ENCODE measurements around the gene TTLL3. TPM values are rescaled to one million over a fixed set of nuclear protein-coding genes. Genes with fewer than 3 reads are reported as not detected.

The TTLL3 gene
- total RNA-seq, 1 donor from 2014 or later: 45.7 TPM

GRCh38 chr3:9780910-9781309 lies 29.2 kb upstream of the TTLL3 start:
- H3K27me3 Mint-ChIP-seq (ENCODE audit: unreplicated experiment): peaks cover 2% of the 10 kb centered on the region
- peaks cover 4% of the 10 kb centered on the region for H3K4me1 Mint-ChIP-seq (ENCODE audit: low read depth, unreplicated experiment)
- H3K9me3 Mint-ChIP-seq (ENCODE audit: unreplicated experiment): no peaks in the 10 kb centered on the region
- no peak for TF ChIP-seq CTCF (IDR thresholded peaks at IDR 0.05; ENCODE audit: partially characterized antibody, unreplicated experiment)
- no peak overlapping the region for H3K27ac Mint-ChIP-seq (ENCODE audit: unreplicated experiment)
- DNase-seq: no peak
- H3K36me3 Mint-ChIP-seq (ENCODE audit: unreplicated experiment): no peaks in the 10 kb centered on the region
- no peak overlapping the region for H3K4me3 Mint-ChIP-seq (ENCODE audit: unreplicated experiment)

GRCh38 chr3:9781551-9781950 lies 28.5 kb upstream of the TTLL3 start:
- peaks cover 6% of the 10 kb centered on the region for H3K4me1 Mint-ChIP-seq (ENCODE audit: low read depth, unreplicated experiment)
- no peak overlapping the region for H3K4me3 Mint-ChIP-seq (ENCODE audit: unreplicated experiment)
- no peaks in the 10 kb centered on the region for H3K9me3 Mint-ChIP-seq (ENCODE audit: unreplicated experiment)
- H3K36me3 Mint-ChIP-seq (ENCODE audit: unreplicated experiment): no peaks in the 10 kb centered on the region
- peaks cover 1% of the 10 kb centered on the region for H3K27me3 Mint-ChIP-seq (ENCODE audit: unreplicated experiment)
- no peak overlapping the region for H3K27ac Mint-ChIP-seq (ENCODE audit: unreplicated experiment)
- no peak for TF ChIP-seq CTCF (IDR thresholded peaks at IDR 0.05; ENCODE audit: partially characterized antibody, unreplicated experiment)
- DNase-seq: no peak

- H3K27ac Mint-ChIP-seq (ENCODE audit: unreplicated experiment): no peak overlapping the region
- no peaks in the 10 kb centered on the region for H3K27me3 Mint-ChIP-seq (ENCODE audit: unreplicated experiment)
- H3K36me3 Mint-ChIP-seq (ENCODE audit: unreplicated experiment): no peaks in the 10 kb centered on the region
- H3K9me3 Mint-ChIP-seq (ENCODE audit: unreplicated experiment): no peaks in the 10 kb centered on the region
- H3K4me3 Mint-ChIP-seq (ENCODE audit: unreplicated experiment): no peak overlapping the region
- no peak for DNase-seq
- H3K4me1 Mint-ChIP-seq (ENCODE audit: low read depth, unreplicated experiment): peaks cover 6% of the 10 kb centered on the region
- no peak for TF ChIP-seq CTCF (IDR thresholded peaks at IDR 0.05; ENCODE audit: partially characterized antibody, unreplicated experiment)
Measured at GRCh38 chr3:9781978-9782603, 28.0 kb upstream of the TTLL3 start.

GRCh38 chr3:9782770-9783169 lies 27.3 kb upstream of the TTLL3 start:
- no peaks in the 10 kb centered on the region for H3K36me3 Mint-ChIP-seq (ENCODE audit: unreplicated experiment)
- no peak overlapping the region for H3K27ac Mint-ChIP-seq (ENCODE audit: unreplicated experiment)
- DNase-seq: no peak
- H3K4me3 Mint-ChIP-seq (ENCODE audit: unreplicated experiment): no peak overlapping the region
- H3K9me3 Mint-ChIP-seq (ENCODE audit: unreplicated experiment): no peaks in the 10 kb centered on the region
- H3K4me1 Mint-ChIP-seq (ENCODE audit: low read depth, unreplicated experiment): peaks cover 6% of the 10 kb centered on the region
- no peak for TF ChIP-seq CTCF (IDR thresholded peaks at IDR 0.05; ENCODE audit: partially characterized antibody, unreplicated experiment)
- no peaks in the 10 kb centered on the region for H3K27me3 Mint-ChIP-seq (ENCODE audit: unreplicated experiment)

- Mint-ChIP-seq H3K36me3 (ENCODE audit: unreplicated experiment) (no peaks in the 10 kb centered on the region), H3K27me3 (ENCODE audit: unreplicated experiment) (no peaks in the 10 kb centered on the region), H3K27ac (ENCODE audit: unreplicated experiment) (no peak overlapping the region), H3K4me3 (ENCODE audit: unreplicated experiment) (no peak overlapping the region), H3K9me3 (ENCODE audit: unreplicated experiment) (no peaks in the 10 kb centered on the region), H3K4me1 (ENCODE audit: low read depth, unreplicated experiment) (peaks cover 4% of the 10 kb centered on the region)
- no peak for TF ChIP-seq CTCF (IDR thresholded peaks at IDR 0.05; ENCODE audit: partially characterized antibody, unreplicated experiment)
- DNase-seq: no peak
Measured at GRCh38 chr3:9783954-9784353, 26.1 kb upstream of the TTLL3 start.

All from glutamatergic neuron (in vitro differentiated cells).